GM13976 (cell line): ENCODE measurements around the gene CHRNB4.

Experiments used
- DNase-seq: peaks from one replicate; pipeline ENCODE4 v3.0.0; 2012; ENCODE audit warnings: low spot score
- in situ Hi-C: fragments of 300-500 bp; cut with MboI; formaldehyde crosslinking; loops from one replicate; pipeline ENCODE4 v1.12.0; 2022; ENCODE audit warnings: low sequenced_read_pairs, mixed read lengths, inconsistent platforms; ENCODE audit not compliant: unreplicated experiment
- TF ChIP-seq, protein P1 (sequence below): IDR thresholded peaks from 2 replicates; pipeline ENCODE4 v1.5.1; 2012; ENCODE audit warnings: borderline replicate concordance, mild to moderate bottlenecking; ENCODE audit not compliant: insufficient read depth; ENCODE audit errors: extremely low read depth, missing control alignments, control extremely low read depth

The CHRNB4 gene

DNA sequence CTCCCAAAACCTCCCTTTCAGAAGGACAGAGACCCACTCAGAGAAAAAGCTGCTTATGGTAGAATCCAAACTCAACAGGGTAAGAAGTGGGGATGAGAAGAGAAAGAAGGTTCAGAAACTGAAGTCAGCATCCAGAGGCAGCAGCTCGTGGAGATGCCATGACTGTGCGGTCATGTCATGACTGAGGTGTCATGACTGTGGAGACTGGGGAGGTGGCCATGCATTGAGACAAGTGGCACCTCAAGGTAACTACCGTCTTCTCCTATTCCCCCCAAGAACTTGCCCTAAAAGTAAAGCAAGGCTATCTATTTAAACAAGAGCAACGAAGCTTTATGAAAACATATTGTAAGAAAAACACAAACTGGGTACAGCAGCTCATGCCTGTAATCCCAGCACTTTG is 35.3 kb downstream of the CHRNB4 start:
- TF ChIP-seq, protein P1, sequence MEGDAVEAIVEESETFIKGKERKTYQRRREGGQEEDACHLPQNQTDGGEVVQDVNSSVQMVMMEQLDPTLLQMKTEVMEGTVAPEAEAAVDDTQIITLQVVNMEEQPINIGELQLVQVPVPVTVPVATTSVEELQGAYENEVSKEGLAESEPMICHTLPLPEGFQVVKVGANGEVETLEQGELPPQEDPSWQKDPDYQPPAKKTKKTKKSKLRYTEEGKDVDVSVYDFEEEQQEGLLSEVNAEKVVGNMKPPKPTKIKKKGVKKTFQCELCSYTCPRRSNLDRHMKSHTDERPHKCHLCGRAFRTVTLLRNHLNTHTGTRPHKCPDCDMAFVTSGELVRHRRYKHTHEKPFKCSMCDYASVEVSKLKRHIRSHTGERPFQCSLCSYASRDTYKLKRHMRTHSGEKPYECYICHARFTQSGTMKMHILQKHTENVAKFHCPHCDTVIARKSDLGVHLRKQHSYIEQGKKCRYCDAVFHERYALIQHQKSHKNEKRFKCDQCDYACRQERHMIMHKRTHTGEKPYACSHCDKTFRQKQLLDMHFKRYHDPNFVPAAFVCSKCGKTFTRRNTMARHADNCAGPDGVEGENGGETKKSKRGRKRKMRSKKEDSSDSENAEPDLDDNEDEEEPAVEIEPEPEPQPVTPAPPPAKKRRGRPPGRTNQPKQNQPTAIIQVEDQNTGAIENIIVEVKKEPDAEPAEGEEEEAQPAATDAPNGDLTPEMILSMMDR, result no peak
- in situ Hi-C loops, result no loop called here
- DNase-seq, result no peak

DNA sequence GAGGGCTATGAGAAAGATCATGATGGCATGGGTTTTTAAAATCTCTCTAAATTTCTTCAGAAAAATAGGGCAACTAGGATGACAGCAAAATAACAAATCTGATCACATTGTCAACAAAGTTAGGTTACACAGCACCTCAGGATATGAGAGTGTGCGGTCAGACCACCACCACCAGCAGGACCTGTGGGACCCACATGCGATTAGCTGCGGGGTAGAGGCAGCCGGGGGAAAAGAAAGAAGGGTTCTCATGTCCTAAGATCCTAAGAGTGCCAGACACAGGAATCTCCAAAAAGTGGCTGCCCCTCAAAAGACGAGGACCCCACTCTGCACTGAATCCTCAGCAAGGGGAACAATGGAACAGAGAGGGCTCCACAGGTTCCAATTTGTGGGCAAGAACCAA is 35.8 kb downstream of the CHRNB4 start:
- in situ Hi-C loops, result no loop called here
- TF ChIP-seq, protein P1, result no peak
- no peak for DNase-seq

DNA sequence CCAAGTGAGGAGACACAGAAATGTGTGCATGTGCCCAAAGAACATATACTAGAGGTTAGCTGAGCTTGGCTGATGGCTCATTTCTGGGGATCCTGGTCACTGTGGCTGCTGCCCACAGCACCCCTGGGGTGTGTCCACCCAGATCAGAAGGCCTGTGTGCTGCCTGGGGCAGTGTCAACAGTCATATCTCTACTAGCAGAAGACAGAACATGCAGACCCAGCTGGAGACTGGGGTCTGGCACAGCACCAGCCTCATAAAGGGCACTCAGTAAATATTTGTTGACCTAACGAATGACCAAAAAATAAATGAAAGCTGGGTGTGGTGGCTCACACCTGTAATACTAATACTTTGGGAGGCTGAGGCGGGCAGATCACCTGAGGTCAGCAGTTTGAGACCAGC is 36.6 kb downstream of the CHRNB4 start:
- TF ChIP-seq, protein P1, result no peak
- DNase-seq, result no peak
- in situ Hi-C loops, result no loop called here

DNA sequence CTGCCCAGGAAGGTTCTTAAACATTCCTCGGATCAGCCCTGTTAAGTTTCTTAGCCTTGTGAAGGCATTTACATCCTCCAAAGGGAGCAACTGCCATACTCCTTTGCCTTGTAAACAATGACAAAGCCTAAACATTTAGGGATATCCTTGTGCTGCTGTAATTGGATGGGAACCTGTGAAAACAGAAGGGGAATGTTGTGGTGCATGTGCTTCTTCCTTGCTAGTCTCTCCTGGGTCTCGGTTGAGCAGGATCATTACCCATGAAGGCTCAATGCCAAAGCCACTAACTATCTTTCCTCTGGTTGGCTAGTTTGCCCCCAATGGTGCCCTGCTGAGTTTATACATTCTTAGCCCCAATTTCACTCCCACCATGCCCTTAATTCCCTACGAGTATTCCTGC is 37.5 kb downstream of the CHRNB4 start:
- TF ChIP-seq, protein P1, result no peak
- DNase-seq, result no peak
- in situ Hi-C loops, result no loop called here

DNA sequence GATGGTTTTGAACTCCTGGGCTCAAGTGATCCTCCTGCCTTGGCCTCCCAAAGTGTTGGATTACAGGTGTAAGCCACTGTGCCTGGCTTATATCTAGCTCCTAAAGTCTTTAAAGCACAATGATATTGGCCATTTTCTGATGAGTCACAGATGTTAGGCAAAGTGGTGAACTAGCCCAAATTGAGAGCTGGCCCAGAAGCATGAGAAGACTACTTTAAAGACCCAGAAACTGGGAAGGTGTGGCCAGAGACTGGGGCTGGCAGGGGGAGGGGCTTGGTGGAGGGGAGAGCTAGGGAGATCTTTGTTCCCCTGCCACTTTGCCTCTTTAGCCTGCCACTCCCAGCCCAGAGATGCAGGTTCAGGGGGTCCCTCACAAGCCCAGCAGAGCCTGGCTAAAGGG is 41.8 kb downstream of the CHRNB4 start:
- in situ Hi-C loops, result no loop called here
- TF ChIP-seq, protein P1, result no peak
- no peak for DNase-seq

DNA sequence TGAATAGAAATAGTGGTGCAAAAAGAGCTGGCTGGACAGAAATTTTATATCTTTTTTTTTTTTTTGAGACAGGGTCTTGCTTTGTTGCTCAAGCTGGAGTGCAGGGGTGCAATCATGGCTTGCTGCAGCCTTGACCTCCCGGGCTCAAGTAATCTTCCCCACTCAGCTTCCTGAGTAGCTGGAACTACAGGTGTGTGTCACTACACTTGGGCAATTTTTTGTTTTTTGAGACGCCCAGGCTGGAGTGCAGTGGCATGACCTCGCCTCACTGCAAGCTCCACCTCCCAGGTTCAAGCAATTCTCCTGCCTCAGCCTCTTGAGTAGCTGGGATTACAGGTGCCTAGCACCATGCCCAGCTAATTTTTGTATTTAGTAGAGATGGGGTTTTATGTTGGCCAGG is 42.7 kb downstream of the CHRNB4 start:
- no peak for DNase-seq
- in situ Hi-C loops, result no loop called here
- TF ChIP-seq, protein P1, result no peak

DNA sequence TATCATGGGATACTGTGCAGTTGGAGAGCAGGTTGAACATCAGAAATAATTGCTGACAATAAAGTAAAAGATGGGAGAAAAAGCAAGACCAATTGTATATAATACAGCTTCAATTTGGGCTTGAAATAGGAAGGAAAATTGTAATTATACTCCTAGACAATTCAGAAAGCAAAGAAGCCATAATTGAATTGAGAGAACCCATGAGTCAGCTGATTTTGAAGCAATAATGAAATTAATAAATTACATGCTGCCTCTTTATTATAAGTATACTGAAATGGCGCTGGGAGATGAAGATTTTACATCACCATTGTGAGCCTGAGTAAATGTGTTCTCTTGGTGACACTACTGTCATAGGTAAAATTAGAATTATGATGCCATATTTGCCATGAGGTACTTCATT is 43.4 kb downstream of the CHRNB4 start:
- in situ Hi-C loops, result no loop called here
- TF ChIP-seq, protein P1, result no peak
- no peak for DNase-seq
